Glutamatergic neuron (in vitro differentiated cells): Measurements from ENCODE around the gene CEP57. TPM values are rescaled to one million over a fixed set of nuclear protein-coding genes. Genes with fewer than 3 reads are reported as not detected.
A peak's percentile ranks its signal among the peaks of the same experiment; 100 is the strongest.

ENCODE experiments used
- DNase-seq: peaks from one replicate; pipeline ENCODE4 v3.0.0; 2022
- H3K27ac Mint-ChIP-seq: one replicate; pipeline ENCODE4 v1.8.0; 2020; ENCODE audit warnings: mild to moderate bottlenecking, mixed read lengths, inconsistent platforms; ENCODE audit not compliant: unreplicated experiment
- H3K27me3 Mint-ChIP-seq: one replicate; pipeline ENCODE4 v1.8.0; 2020; ENCODE audit warnings: mild to moderate bottlenecking, moderate library complexity, mixed read lengths, inconsistent platforms; ENCODE audit not compliant: unreplicated experiment
- H3K36me3 Mint-ChIP-seq: one replicate; pipeline ENCODE4 v1.8.0; 2020; ENCODE audit warnings: mild to moderate bottlenecking, mixed read lengths, inconsistent platforms; ENCODE audit not compliant: unreplicated experiment
- H3K4me1 Mint-ChIP-seq: one replicate; pipeline ENCODE4 v1.8.0; 2020; ENCODE audit warnings: mild to moderate bottlenecking, low read depth, mixed read lengths, inconsistent platforms; ENCODE audit not compliant: unreplicated experiment
- H3K4me3 Mint-ChIP-seq: one replicate; pipeline ENCODE4 v1.8.0; 2020; ENCODE audit warnings: mild to moderate bottlenecking, mixed read lengths, inconsistent platforms; ENCODE audit not compliant: unreplicated experiment
- H3K9me3 Mint-ChIP-seq: one replicate; pipeline ENCODE4 v1.8.0; 2020; ENCODE audit warnings: mild to moderate bottlenecking, moderate library complexity, mixed read lengths, inconsistent platforms; ENCODE audit not compliant: unreplicated experiment
- CTCF ChIP-seq: fragments of 200-600 bp; sonication (generic); IDR thresholded peaks from one replicate; pipeline ENCODE4 v1.5.0; 2021; ENCODE audit not compliant: partially characterized antibody, unreplicated experiment
- total RNA-seq: library from RNA; stranded (reverse); fragmentation: NEBNext Ultra II Directional; extraction: Animal tissue kit (Norgen Biotek cat#: 25700); gene quantifications from one replicate; pipeline ENCODE4 v1.2.1, GENCODE V29; 2021; ENCODE audit not compliant: unreplicated experiment

CEP57 gene
- total RNA-seq, 1 donor from 2014 or later = 52.1 TPM

GRCh38 chr11:95764267-95764898, 25.9 kb upstream of the CEP57 start:
- Mint-ChIP-seq H3K9me3 (no peaks in the 10 kb centered on the region), H3K27me3 (peaks cover 3% of the 10 kb centered on the region), H3K4me1 (peaks cover 12% of the 10 kb centered on the region), H3K36me3 (no peaks in the 10 kb centered on the region), H3K27ac (no peak overlapping the region), H3K4me3 (no peak overlapping the region)
- DNase-seq = no peak
- peak; percentile 92 for TF ChIP-seq CTCF

GRCh38 chr11:95766701-95767100, 23.6 kb upstream of the CEP57 start:
- Mint-ChIP-seq H3K9me3 (no peaks in the 10 kb centered on the region), H3K27ac (no peak overlapping the region), H3K27me3 (no peaks in the 10 kb centered on the region), H3K4me3 (no peak overlapping the region), H3K4me1 (no peaks in the 10 kb centered on the region), H3K36me3 (no peaks in the 10 kb centered on the region)
- TF ChIP-seq CTCF = no peak
- DNase-seq = no peak

DNA sequence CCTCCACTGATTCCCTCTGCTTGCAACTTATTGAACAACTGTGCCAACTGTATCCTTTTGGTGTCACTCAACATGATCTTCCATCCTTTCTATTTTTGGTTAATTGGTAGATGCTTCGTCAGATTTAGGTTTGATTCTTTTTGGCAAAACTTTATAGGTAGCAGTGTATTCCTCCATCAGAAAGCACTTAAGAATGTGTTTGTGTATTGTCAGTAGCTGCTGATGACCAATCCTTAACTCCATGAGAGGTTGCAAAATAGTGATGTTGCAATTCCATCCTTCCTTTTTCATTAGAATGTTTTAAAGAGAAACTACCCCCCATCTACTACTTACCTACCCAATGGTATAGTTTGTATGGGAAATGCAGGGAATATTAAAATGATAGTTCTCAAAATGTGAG, 22.8 kb upstream of the CEP57 start:
- no peak for TF ChIP-seq CTCF
- Mint-ChIP-seq H3K4me1 (no peaks in the 10 kb centered on the region), H3K9me3 (no peaks in the 10 kb centered on the region), H3K4me3 (no peak overlapping the region), H3K27ac (no peak overlapping the region), H3K36me3 (no peaks in the 10 kb centered on the region), H3K27me3 (no peaks in the 10 kb centered on the region)
- DNase-seq = no peak

- Mint-ChIP-seq H3K4me1 (no peaks in the 10 kb centered on the region), H3K36me3 (no peaks in the 10 kb centered on the region), H3K9me3 (no peaks in the 10 kb centered on the region), H3K27ac (no peak overlapping the region), H3K27me3 (no peaks in the 10 kb centered on the region), H3K4me3 (no peak overlapping the region)
- TF ChIP-seq CTCF = no peak
- no peak for DNase-seq
Observed at GRCh38 chr11:95768521-95768920, 21.8 kb upstream of the CEP57 start.

GRCh38 chr11:95776859-95777258, 13.4 kb upstream of the CEP57 start:
- H3K27ac Mint-ChIP-seq = no peak overlapping the region
- no peak for TF ChIP-seq CTCF
- no peaks in the 10 kb centered on the region for H3K27me3 Mint-ChIP-seq
- DNase-seq = no peak
- H3K4me1 Mint-ChIP-seq = no peaks in the 10 kb centered on the region
- no peaks in the 10 kb centered on the region for H3K9me3 Mint-ChIP-seq
- H3K36me3 Mint-ChIP-seq = no peaks in the 10 kb centered on the region
- no peak overlapping the region for H3K4me3 Mint-ChIP-seq
